COR-L47 (cell line): Measurements from ENCODE around the gene YWHAB.

Experiments
- DNase-seq: peaks from one replicate; lab custom pipeline; 2025; lab: John Stamatoyannopoulos, UW

Gene YWHAB

DNA sequence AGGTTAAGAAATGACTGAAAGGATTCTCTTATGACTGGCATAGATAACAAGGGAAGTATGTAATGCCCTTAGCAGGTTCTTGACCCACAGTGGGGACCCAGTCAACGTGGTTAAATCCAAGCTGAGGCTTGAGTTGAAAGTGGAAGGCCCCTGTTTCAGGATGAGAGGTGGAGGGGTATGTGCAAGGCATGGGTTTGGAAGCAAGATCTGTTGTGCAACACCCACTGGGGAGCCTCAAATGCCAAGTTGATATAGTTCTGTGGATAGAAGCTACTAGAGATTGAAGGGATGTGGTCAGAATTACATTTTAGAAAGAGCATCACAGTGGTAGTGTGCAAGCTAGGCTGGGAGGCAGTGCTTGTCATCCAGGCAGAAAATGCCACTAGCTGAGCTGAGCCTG, 29.4 kb downstream of the YWHAB start:
- DNase-seq, result no peak

DNA sequence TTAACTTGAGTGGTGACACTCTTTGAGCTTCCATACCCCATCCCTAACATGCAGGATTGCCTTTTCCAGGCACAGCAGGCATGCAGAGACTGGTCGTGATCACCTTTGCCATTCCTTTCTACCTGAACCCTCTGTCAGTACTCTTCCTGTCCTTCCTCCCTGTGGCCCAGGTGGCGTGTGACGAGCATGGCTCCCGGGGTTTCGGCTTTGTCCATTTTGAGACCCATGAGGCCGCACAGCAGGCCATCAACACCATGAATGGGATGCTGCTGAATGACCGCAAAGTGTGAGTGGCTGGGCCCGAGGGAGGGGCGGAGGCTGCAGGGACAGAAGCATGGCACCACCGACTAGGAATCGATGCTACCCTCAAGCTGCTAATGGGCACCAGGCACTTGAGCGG, 31.1 kb downstream of the YWHAB start:
- DNase-seq, result no peak

DNA sequence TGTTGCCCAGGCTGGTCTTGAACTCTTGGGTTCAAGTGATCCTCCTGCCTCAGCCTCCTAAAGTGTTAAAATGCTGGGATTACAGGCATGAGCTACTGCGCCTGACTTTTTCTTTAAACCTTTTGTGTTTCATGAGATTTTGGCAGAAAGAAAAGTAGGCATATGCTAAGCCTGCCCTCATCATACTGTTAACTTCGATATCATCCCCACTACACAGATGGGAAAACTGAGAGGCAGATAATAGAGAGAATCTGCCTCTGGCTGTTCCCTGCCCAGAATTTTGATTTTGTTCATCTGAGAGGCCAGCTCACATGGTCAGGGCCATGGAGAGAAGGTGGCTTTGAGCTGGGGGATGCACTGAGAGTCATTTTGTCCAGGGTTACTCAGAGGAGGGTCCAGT, 31.9 kb downstream of the YWHAB start:
- DNase-seq, result no peak

DNA sequence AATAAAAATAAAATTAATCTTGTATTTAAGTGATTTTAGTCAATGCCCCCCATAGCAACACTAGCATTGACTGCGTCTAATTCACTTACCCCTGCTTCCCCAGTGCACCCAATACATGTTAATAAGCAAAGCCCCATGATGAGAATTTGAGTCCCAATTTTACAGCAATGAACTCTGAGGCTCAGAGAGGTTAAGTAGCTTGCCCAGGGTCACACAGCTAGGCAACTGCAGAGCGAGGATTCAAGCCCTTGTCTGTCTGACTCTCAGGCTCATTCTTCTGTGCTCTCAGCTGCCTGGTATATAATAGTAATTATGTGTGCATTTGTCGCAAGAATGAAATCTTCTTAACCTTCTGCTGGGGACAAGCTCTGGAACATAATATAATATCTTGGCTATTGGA, 32.8 kb downstream of the YWHAB start:
- no peak for DNase-seq

DNA sequence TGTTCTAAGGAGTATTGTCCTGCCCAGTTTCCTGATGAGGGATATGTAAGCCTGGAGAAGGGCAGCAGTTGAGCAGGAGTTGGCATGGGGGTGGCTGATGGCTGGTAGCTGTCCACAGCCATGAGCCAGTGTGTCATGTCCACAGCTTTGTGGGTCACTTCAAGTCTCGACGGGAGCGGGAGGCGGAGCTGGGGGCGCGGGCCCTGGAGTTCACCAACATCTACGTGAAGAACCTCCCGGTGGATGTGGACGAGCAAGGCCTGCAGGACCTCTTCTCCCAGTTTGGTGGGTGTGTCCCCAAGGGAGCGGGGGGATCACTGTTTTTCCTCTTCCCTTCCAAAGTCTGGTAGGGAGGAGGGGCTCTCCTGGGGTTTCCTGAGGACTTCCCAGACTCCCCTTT, 33.3 kb downstream of the YWHAB start:
- no peak for DNase-seq

DNA sequence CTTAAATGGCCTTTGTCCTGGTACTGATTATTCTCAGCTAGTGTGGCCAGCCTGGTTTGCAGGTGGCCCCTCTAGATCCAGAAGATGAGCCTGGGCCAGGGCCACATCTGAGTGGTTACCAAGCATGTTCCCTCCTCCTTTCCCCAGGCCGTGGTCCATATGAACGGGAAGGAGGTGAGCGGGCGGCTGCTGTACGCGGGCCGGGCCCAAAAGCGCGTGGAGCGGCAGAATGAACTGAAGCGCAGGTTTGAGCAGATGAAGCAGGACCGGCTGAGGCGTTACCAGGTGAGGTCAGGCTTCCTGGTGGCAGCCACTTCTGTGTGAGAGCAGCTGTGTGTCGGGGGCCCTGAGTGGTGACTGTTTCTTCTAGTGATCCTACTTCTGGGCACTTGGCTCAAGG, 35.9 kb downstream of the YWHAB start:
- no peak for DNase-seq

DNA sequence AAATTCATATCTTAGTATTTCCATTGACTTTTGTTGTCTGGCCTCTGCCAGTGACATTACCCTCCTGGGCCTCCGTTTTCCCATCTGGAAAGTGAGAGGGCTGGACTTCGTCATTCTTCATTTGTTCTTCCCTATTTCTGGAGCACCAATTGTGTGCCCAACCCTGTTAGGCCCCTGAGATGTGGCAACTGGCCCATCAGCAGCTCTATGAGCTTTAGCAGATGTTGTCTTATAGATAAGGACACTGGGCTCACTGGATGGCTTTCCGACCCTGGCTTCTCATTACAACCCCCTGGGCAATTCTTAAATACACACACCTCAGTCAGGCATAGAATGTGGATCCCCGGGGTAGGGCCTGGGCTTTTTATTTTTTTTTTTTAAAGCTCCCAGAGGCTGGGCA, 39.0 kb downstream of the YWHAB start:
- no peak for DNase-seq

DNA sequence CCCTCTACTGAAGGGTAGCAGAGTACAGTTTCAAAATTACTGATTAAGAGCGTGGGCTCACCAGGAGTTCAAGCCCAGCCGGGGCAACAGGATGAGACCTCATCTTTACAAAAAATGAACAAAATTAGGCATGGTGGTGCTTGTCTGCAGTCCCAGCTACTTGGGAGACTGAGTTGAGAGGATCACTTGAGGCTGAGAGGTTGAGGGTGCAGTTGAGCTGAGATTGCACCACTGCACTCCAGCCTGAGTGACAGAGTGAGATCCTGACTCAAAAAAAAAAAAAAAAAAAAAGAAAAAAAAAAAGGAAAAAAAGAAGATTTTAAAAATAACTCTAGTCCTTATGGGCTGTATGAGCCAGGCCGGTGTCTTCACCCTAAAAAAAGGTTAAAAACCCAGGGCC, 43.1 kb downstream of the YWHAB start:
- DNase-seq, result no peak

DNA sequence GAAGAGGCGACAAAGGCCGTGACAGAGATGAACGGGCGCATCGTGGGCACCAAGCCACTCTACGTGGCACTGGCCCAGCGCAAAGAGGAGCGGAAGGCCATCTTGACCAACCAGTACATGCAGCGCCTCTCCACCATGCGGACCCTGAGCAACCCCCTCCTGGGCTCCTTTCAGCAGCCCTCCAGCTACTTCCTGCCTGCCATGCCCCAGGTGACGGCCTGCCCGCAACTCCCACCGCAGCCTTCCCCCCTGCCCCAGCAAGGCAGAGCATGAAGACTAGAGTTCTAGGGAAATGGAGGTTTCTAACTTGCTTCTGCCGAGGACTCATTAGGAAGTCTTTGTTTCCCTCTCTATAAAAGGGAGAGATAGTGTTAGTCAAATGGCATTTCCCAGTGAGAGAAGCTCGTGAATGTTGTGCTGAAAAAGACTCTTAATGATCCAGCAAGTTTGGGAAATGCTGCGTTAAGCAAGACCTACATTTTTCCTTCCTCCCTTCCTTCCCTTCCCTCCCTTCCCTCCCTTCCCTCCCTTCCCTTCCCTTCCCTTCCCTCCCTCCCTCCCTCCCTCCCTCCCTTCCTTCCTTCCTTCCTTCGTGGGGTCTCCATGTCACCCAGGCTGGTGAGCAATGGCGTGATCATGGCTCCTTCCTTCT, 45.1 kb downstream of the YWHAB start:
- DNase-seq, result no peak

DNA sequence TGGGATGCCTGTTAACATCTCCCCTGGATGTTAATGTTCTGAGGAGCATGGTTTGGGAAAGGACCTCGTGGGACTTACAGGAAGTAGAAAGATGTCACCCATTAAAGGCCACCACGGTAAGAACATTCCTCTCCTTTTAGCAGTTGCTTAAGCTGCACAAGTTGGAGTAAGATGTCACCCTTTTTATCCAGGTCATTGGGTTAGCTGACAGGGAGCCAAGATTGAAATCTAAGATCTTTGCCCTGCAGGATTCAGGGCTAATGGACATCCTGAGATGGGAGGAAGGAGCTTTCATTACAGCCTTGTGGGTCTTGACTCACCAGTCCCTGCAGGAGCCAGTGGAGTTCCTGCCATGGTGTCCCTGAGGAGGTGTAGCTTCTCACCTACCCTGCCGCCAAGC, 46.4 kb downstream of the YWHAB start:
- no peak for DNase-seq

DNA sequence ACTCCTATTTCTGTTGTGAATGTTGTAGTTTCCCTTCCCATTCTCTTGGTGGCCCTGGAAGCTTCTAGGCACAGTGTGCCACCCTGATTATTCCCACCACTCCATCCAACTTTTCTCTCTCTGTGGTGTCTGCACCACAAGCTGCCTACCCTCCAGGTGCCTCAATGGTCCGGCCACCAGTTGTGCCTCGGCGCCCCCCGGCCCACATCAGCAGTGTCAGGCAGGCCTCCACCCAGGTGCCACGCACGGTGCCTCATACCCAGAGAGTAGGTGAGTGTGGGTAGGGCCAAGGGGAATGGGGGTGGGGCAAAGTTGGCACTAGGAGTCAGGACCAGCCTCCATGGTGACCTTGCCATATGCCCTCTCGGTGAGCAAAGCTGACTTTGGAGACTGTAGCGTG, 47.4 kb downstream of the YWHAB start:
- no peak for DNase-seq

DNA sequence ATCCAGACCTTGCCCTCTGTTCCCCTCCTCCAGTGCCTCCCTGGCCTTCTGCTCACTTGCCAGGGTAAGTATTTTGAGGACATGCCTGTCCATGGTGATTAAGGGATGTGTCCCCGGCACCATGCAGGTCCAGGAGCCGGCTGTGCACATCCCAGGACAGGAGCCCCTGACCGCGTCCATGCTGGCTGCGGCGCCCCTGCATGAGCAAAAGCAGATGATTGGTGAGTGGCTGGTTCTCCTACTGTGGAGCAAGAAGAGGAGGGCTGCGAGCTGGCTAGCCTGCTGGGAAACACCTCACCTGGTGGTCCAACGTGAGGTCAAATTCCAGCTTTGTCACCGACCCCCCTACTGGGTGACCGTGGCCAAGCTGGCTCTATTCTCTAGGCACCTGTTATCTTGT, 51.0 kb downstream of the YWHAB start:
- DNase-seq, result no peak

DNA sequence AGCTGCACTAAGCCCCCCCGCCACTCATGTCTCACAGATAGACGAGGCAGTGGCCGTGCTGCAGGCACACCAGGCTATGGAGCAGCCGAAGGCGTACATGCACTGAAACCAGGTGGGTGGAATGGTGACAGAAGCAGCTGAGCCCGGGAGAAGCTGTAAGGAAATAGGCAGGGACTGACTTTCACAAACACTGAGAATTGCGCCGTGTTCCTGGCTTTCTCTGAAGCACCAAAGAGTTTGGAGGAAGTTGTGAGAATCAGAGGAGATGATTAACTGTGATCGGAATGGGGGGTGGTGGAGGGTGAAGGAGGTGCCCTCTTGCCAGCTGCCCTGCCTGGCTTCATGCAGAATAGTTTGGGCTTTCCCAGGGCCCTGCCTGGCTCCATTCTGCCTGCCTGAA, 53.1 kb downstream of the YWHAB start:
- DNase-seq, result no peak

DNA sequence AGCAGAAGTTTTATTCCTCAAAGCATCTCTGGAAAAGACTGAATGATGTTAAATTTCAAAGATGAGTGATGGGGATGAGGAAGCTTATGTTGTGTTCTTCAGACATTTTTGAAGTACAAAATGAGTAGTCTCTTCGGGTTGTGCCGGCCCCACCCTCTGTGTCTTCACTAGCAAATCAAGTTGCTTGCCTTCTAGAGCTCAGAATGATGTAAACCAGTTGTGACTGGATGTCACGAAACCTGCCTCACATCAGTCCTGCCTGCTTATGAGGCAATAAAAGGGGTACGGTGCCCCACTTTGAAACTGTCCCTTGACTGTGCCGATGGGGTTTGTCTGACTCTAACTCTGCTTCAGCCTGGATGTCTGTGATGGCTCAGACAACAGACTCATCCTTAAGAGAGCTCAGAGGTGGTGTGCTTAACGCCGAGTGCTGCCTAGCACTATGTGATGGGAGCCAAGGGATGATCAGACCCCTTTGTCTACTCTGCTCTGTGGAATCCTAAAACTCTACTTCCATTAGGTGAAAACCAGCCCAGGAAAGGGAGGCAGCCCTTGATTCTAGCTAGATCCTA, 55.7 kb downstream of the YWHAB start:
- DNase-seq, result no peak

DNA sequence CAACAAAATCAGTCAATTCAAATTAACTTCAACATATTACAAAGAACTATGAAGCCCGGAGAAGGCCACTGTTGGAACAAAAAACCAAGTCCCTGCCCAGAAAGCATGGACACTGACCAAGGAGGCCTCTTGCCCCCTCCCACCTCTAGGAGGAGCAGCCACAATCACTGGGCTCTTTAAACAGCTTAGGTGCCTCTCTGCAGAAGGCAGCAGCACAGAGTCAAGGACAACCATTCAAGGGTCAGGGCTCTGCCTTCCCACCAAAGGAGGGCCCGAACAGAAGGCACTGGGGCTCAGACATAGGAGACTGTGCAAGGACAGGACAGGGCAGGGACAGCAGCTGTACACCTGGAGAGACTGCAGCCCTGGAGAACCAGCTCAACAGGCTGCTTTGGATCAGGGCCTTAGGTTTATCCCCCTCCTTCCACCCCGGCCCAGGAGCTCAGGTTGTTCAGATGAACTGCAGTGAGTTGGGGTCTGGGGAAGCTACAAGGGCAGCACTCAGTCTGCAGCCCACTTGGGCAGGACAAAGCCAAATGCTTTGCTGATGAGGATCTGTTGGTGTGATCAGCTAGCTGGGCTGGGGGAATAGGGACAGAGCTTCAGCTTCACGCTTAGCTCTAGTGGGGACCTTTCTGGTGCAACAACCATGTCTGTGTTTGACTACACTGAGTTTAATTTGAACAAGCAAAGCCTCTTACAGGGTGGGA, 56.9 kb downstream of the YWHAB start:
- no peak for DNase-seq

DNA sequence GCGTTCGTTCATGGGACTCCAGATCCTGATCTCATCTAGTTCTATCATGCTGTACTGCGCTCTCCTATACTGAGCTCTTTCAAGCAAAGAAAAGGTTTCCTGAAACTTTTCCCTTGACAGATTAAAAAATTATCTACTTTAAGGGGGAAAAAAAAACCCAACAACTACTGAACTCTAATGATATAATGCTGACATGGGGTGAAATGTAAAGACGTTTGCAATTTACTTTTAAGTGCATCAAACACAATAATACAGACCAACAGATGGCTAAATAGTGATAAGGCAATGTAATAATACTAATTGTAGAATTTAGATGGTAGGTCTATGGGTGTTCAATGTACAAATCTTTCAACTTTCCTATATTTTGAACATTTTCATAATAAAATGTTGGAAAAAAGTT, 58.3 kb downstream of the YWHAB start:
- DNase-seq, result no peak

DNA sequence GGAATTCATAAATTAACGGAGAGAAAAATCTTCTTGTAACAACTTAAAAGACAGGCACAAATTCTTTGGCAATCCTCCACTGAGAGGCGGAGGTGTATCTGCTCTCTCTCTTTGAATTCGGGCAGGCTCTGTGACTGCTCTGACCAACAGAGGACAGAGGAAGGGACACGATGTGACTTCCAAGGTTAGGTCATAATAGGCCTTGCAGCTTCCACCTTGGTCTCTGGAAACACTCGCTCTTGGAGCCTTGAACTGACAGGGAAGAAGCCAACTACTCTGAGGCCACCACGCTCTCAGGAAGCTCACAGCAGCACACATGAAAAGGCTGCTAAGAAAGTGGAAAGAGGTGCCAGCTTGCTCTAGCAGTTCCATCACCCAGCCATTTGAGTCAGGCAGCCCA, 59.8 kb downstream of the YWHAB start:
- DNase-seq, result no peak

DNA sequence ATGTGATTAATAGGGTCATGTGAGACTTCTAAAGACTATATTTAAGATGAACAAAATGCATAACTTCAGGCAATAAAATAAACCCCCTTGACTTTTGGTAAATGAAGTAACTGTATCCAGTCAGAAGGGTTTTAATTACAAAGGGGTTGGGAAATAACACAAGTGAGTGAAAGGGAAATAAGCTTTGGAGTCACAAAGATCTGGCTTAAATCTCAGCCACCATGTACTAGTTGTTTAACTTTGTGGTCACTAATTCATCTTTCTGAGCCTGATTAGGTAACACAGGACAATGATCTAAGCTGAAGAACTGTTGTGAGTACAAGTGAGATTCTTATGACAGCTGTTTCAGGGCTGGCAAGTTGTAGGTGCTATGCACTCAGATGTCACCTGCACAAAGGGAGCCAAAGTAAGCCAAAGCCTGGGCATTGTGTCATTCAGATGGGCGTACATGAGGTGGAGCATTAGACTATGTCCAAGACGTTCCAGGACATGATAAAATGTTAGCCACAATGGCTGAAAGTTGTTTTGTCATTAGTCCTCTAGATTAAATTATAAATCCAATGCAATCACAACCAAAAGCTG, 60.9 kb downstream of the YWHAB start:
- no peak for DNase-seq

DNA sequence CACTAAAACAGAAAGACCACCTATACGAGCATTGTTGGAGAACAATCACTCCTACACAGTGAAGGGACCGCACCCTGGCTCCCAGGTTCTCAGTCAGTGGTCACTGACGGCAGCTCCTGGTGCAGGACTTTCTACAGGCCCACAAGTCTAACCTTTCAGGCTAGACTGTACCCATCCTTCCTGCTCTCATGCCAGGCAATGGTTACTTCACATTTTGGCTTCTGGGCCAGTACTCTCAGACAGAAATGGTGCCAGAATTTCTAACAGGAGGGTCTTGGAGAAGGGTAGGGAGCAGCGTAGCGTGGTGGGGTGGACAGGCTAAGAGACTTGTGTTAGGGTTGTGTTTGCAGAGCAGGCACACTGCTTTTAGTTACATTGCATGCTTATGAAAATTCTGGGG, 62.6 kb downstream of the YWHAB start:
- no peak for DNase-seq

DNA sequence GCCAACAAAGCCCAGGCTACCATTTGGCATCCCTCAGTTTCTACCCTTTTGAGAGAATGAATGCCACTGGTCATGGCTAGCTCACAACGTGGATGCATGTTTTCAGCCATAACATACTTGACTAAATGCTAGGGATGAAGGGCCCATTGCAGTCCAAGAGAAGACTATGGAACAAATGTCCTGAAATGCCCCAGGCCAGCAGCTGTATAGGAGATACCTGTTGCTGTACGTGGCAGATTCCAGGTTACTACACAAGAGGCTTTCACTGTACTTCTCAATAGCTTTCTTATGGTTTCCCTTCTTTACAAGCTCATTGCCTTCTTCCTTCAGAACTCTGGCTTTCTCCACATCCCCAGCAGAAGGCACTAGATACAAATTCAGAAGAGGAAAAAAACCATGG, 63.0 kb downstream of the YWHAB start:
- no peak for DNase-seq

DNA sequence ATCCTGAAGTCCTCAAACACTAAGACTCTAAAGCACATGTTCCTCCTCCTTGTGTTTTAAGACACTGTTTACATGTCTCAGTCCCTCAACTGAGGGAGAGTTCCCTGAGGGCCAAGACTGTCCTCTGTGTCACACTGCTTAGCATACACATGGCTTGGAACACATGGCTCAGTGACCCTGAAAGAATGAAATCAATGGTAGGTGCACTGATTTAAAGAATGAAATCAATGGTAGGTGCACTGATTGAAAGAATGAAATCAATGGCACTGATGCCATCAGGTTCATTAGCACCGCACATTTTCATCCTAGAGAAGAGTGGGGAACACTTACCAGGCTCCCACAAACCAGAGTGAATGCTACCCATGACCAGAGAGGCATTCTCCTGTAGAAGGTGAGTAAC, 64.9 kb downstream of the YWHAB start:
- DNase-seq, result no peak

DNA sequence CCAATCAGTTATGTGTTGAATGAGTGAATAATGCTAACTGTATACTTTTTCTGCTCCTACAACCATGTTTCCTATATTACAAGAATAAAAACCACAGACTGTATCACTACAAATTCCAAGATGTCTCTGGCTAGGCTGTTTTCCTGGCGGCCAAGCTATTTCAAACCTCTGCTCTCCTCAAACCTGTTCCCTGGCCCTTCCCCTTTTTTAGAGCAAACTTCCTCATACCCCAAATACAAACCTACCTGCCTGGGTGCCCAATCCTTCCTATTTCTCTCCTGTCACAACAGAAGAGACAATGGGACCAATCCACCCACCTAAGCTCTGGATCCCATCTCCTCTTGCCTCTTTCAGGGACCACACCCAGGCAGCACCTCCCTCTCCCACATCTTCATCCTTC, 67.2 kb downstream of the YWHAB start:
- DNase-seq, result no peak

DNA sequence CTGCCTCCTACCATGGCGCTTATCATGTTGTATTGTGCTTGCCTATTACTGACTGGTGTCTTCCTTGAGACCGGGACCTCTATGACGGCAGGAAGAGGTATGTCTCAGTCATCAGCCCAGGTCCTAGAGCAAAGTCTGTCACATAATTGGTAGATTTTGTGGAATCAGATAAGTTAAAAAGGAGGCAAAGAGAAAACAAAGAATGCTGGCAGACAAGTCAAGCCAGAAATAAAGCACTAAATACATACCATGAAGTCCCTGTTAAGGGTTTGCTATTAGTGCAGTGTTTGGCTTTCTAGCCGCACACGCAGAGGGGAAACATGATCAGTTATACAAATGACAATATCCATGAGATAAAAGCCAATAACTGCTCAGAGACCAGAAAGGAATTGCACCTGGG, 68.7 kb downstream of the YWHAB start:
- DNase-seq, result no peak

DNA sequence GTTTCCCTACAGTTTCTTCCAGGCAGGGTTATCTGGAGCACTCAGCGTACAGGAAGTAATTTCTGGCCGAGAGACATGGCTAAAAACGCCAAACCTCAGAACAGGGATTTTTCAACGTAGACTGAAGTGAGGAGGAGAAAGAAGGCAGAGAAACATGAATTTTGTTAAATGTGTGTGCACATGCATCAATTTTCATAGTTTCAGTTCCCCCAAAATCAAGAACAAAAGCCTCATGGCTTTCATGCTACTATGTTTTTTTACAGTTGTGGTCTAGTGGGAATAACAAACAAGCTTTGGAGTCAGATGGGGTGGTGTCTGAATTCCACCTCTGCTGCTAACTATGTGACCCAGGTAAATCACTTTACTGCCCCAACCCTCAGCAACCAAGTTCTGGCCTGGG, 69.8 kb downstream of the YWHAB start:
- DNase-seq, result no peak
